Measurements from ENCODE around the gene NIM1K.

DNA sequence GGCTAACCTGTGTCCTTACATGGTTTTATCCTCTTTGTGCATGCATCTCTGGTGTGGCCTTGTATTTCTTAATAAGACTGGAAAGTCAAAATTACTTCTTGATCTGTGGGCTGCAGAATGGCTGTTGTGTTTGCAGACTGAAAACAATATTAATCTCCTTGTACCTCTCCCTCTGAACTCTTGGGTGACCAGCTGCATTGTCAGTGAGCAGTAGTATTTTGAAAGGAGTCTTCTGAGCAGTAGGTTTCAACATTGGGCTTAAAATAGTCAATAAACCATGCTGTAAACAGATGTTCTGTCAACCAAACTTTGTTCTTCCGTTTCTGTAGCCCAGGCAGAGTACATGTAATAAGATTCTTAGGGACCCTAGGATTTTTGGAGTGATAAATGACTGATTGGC lies 26.7 kb upstream of the NIM1K start:
- no peak for TF ChIP-seq EP300 (IDR thresholded peaks at IDR 0.05; ENCODE audit: borderline replicate concordance in 1 of 2, low read depth in 1 of 2, low read length in 1 of 2)
- TF ChIP-seq SIN3A (IDR thresholded peaks at IDR 0.05; ENCODE audit: borderline replicate concordance, low read depth, low read length), result no peak
